Measurements from ENCODE around the gene TRA2B. TPM values are rescaled to one million over a fixed set of nuclear protein-coding genes. Genes with fewer than 3 reads are reported as not detected.
"Not testable (repeated sequence)": the region's sequence is repeated elsewhere in the genome, so short reads cannot be mapped to it uniquely, and the experiment has no call there.

The TRA2B gene
- total RNA-seq, 2 experiments from 2014 or later, result 228 to 344 TPM

DNA sequence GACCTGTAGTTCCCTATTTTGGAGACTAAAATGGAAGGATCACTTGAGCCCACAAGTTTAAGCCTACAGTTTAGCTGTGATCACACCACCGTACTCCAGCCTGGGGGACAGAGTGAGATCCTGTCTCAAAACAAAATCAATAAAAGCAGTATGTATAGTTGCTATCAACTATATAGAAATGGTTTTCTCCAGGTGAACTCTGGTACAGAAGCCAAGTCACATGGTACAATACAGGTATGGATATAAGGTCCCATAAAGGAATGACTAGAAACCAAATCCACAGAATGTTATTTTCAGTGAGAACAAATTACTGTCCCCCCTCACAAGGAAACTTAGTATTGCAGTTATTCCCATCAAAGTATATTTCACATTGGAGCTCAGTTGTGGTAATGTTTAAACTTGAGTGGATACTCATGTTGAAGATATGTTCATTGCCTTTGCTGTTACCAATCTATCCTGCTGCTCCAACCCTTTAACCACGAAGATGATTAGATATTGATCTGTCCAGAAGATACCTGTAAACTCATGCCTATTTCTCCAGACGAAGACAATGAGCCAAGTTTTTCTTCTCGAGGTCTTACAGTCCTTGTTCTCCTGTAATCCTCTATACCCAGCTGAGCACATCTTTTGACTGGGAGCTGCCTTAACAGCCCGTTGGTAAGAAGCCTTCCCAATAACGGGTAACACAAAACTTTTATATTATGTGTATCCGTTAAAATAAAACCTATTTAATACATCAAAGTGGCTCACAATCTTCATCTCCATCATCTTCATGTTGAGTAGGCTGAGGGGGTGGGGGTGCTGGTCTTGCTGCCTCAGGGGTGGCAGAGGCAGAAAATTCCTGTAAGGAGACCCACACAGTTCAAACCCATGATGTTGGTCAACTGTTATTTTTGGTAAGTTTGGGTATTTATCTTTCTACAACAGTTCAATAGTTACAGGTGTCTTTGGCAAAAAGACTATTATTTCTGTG, 24.6 kb downstream of the TRA2B start:
- ChIA-PET CTCF (interaction anchor here (0.7 to 1.3 kb wide), 5 partner anchors 9 to 1147 kb away, joined by 3 to 5 read pairs (median 4); no protein-coding TSS in a partner anchor), POLR2A (interaction anchor here (0.6 to 2.4 kb wide), 13 partner anchors 10 to 1429 kb away, joined by 3 to 10 read pairs (median 4); no protein-coding TSS in a partner anchor)
- Mint-ChIP-seq H3K27ac (peak overlapping the region; percentile 55), H3K4me3 (no peak overlapping the region), H3K27me3 (no peaks in the 10 kb centered on the region), H3K9me3 (ENCODE audit: low read depth) (no peaks in the 10 kb centered on the region), H3K4me1 (peaks cover 1% of the 10 kb centered on the region), H3K36me3 (ENCODE audit: low read depth) (peaks cover 41% of the 10 kb centered on the region)
- intact Hi-C loops (cut with DNase I, micrococcal nuclease), result loop anchor here (5.0 to 10.0 kb wide), 2 partner anchors 86 to 248 kb away; partner anchors contain the start of gene IGF2BP2 (in 1 of the 2)
- no peak for DNase-seq
- peak; percentile 27 for ATAC-seq

GRCh38 chr3:185912512-185912911, 25.3 kb downstream of the TRA2B start:
- ChIA-PET POLR2A (interaction anchor here (0.6 to 2.4 kb wide), 14 partner anchors 10 to 1429 kb away, joined by 3 to 10 read pairs (median 4); no protein-coding TSS in a partner anchor), CTCF (interaction anchor here (0.9 to 1.3 kb wide), 4 partner anchors 10 to 703 kb away, joined by 3 to 5 read pairs (median 4); no protein-coding TSS in a partner anchor)
- no peak for ATAC-seq
- peaks cover 1% of the 10 kb centered on the region for H3K4me1 Mint-ChIP-seq
- DNase-seq, result no peak
- no peak overlapping the region for H3K27ac Mint-ChIP-seq
- intact Hi-C loops (cut with DNase I, micrococcal nuclease), result loop anchor here (5.0 to 10.0 kb wide), 2 partner anchors 85 to 248 kb away; partner anchors contain the start of gene IGF2BP2 (in 1 of the 2)
- no peak overlapping the region for H3K4me3 Mint-ChIP-seq
- H3K9me3 Mint-ChIP-seq (ENCODE audit: low read depth), result no peaks in the 10 kb centered on the region
- peaks cover 34% of the 10 kb centered on the region for H3K36me3 Mint-ChIP-seq (ENCODE audit: low read depth)
- no peaks in the 10 kb centered on the region for H3K27me3 Mint-ChIP-seq

- DNase-seq; CTCF ChIA-PET; H3K4me1 Mint-ChIP-seq; ATAC-seq; H3K27ac Mint-ChIP-seq; H3K27me3 Mint-ChIP-seq; H3K9me3 Mint-ChIP-seq (ENCODE audit: low read depth); H3K4me3 Mint-ChIP-seq: not testable (repeated sequence)
- intact Hi-C loops (cut with DNase I, micrococcal nuclease), result loop anchor here (5.0 to 10.0 kb wide), 2 partner anchors 84 to 246 kb away; partner anchors contain the start of gene IGF2BP2 (in 1 of the 2)
- peaks cover 19% of the 10 kb centered on the region for H3K36me3 Mint-ChIP-seq (ENCODE audit: low read depth)
- POLR2A ChIA-PET, result interaction anchor here (0.6 to 0.7 kb wide), 3 partner anchors 80 to 706 kb away, joined by 3 to 4 read pairs (median 4); no protein-coding TSS in a partner anchor
Observed at GRCh38 chr3:185911076-185911448, 26.8 kb downstream of the TRA2B start.

GRCh38 chr3:185910322-185911075, 27.3 kb downstream of the TRA2B start:
- H3K36me3 Mint-ChIP-seq (ENCODE audit: low read depth), result peaks cover 16% of the 10 kb centered on the region
- H3K4me3 Mint-ChIP-seq; H3K4me1 Mint-ChIP-seq; H3K9me3 Mint-ChIP-seq (ENCODE audit: low read depth); H3K27ac Mint-ChIP-seq; H3K27me3 Mint-ChIP-seq; DNase-seq; CTCF ChIA-PET: not testable (repeated sequence)
- peak; percentile 8 for ATAC-seq
- POLR2A ChIA-PET, result interaction anchor here (0.6 to 0.7 kb wide), 2 partner anchors 80 to 707 kb away, joined by 3 to 4 read pairs; no protein-coding TSS in a partner anchor
- intact Hi-C loops (cut with DNase I, micrococcal nuclease), result loop anchor here (5.0 to 10.0 kb wide), 2 partner anchors 83 to 246 kb away; partner anchors contain the start of gene IGF2BP2 (in 1 of the 2)

DNA sequence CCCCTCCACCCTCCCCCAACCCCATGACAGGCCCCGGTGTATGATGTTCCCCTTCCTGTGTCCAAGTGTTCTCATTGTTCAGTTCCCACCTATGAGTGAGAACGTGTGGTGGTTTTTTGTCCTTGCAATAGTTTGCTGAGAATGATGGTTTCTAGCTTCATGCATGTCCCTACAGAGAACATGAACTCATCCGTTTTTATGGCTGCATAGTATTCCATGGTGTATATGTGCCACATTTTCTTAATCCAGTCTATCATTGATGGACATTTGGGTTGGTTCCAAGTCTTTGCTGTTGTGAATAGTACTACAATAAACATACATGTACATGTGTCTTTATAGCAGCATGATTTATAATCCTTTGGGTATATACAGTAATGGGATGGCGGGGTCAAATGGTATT, 27.9 kb downstream of the TRA2B start:
- CTCF ChIA-PET; H3K4me1 Mint-ChIP-seq; H3K27me3 Mint-ChIP-seq; H3K27ac Mint-ChIP-seq; H3K4me3 Mint-ChIP-seq; ATAC-seq; H3K9me3 Mint-ChIP-seq (ENCODE audit: low read depth); POLR2A ChIA-PET; DNase-seq: not testable (repeated sequence)
- peaks cover 11% of the 10 kb centered on the region for H3K36me3 Mint-ChIP-seq (ENCODE audit: low read depth)
- intact Hi-C loops (cut with DNase I, micrococcal nuclease), result loop anchor here (5.0 to 10.0 kb wide), 2 partner anchors 83 to 245 kb away; partner anchors contain the start of gene IGF2BP2 (in 1 of the 2)

GRCh38 chr3:185900228-185900627, 37.6 kb downstream of the TRA2B start:
- DNase-seq (peak; percentile 21), ATAC-seq (no peak)
- ChIA-PET POLR2A (no interaction called here), CTCF (interaction anchor here (1.8 kb wide), 1 partner anchor 43 kb away, joined by 4 read pairs; no protein-coding TSS in a partner anchor)
- Mint-ChIP-seq H3K27ac (no peak overlapping the region), H3K9me3 (ENCODE audit: low read depth) (peaks cover 7% of the 10 kb centered on the region), H3K36me3 (ENCODE audit: low read depth) (peaks cover 2% of the 10 kb centered on the region), H3K4me1 (no peaks in the 10 kb centered on the region), H3K27me3 (peaks cover 4% of the 10 kb centered on the region), H3K4me3 (no peak overlapping the region)
- intact Hi-C loops (cut with DNase I, micrococcal nuclease), result no loop called here

DNA sequence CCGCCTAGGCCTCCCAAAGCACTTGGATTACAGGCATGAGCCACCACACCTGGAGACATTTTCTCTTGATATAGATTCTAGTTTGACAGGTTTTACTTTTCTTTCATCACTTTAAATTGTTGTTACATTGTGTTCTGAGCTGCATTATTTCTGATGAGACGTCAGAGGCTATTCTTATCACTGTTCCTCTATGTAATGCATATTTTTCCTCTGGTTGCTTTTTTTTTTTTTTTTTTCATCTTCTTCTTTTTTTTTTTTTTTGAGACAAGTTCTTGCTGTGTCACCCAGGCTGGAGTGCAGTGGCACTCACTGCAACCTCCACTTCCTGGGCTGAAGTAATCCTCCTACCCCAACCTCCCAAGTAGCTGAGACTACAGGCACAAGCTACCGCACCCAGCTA, 41.2 kb downstream of the TRA2B start:
- CTCF ChIA-PET, result interaction anchor here (0.6 to 1.6 kb wide), 2 partner anchors 10 to 645 kb away, joined by 3 read pairs; no protein-coding TSS in a partner anchor
- Mint-ChIP-seq H3K9me3 (ENCODE audit: low read depth) (peaks cover 7% of the 10 kb centered on the region), H3K36me3 (ENCODE audit: low read depth) (peaks cover 2% of the 10 kb centered on the region), H3K4me1 (no peaks in the 10 kb centered on the region), H3K27ac (no peak overlapping the region), H3K4me3 (no peak overlapping the region), H3K27me3 (peaks cover 4% of the 10 kb centered on the region)
- POLR2A ChIA-PET, result no interaction called here
- ATAC-seq (no peak), DNase-seq (no peak)
- intact Hi-C loops (cut with DNase I, micrococcal nuclease), result no loop called here

DNA sequence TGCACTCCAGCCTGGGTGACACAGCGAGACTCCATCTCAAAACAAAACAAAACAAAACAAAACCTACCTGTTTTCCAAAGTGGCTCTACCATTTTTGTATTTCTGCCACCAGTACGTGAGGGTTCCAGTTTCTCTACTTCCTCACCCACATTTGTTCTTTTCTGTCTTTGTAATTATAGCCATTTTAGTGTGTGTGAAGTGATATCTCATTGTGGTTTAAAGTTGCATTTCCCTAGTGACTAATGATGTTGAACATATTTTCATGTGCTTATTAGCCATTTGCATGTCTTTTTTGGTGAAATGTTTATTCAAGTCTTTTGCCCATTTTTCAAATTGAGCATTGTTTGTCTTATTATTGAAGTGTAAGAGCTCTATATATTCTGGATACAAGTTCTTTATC, 50.7 kb downstream of the TRA2B start:
- POLR2A ChIA-PET, result no interaction called here
- intact Hi-C loops (cut with DNase I, micrococcal nuclease), result no loop called here
- Mint-ChIP-seq H3K4me3 (no peak overlapping the region), H3K4me1 (no peaks in the 10 kb centered on the region), H3K27ac (no peak overlapping the region), H3K9me3 (ENCODE audit: low read depth) (no peaks in the 10 kb centered on the region), H3K36me3 (ENCODE audit: low read depth) (no peaks in the 10 kb centered on the region), H3K27me3 (no peaks in the 10 kb centered on the region)
- CTCF ChIA-PET, result interaction anchor here (1.4 kb wide), 1 partner anchor 9 kb away, joined by 3 read pairs; no protein-coding TSS in a partner anchor
- DNase-seq (no peak), ATAC-seq (no peak)

GRCh38 chr3:185884641-185885040, 53.2 kb downstream of the TRA2B start:
- no peak for DNase-seq
- Mint-ChIP-seq H3K9me3 (ENCODE audit: low read depth) (no peaks in the 10 kb centered on the region), H3K27me3 (peaks cover 2% of the 10 kb centered on the region), H3K4me1 (no peaks in the 10 kb centered on the region), H3K27ac (no peak overlapping the region), H3K4me3 (no peak overlapping the region), H3K36me3 (ENCODE audit: low read depth) (no peaks in the 10 kb centered on the region)
- ChIA-PET CTCF (no interaction called here), POLR2A (no interaction called here)
- ATAC-seq, result no peak
- intact Hi-C loops (cut with DNase I, micrococcal nuclease), result no loop called here

- Mint-ChIP-seq H3K4me1 (no peaks in the 10 kb centered on the region), H3K27ac (no peak overlapping the region), H3K4me3 (no peak overlapping the region), H3K36me3 (ENCODE audit: low read depth) (no peaks in the 10 kb centered on the region), H3K27me3 (peaks cover 2% of the 10 kb centered on the region), H3K9me3 (ENCODE audit: low read depth) (no peaks in the 10 kb centered on the region)
- CTCF ChIA-PET, result no interaction called here
- no peak for DNase-seq
- ATAC-seq, result no peak
- POLR2A ChIA-PET, result no interaction called here
- intact Hi-C loops (cut with DNase I, micrococcal nuclease), result no loop called here
Observed at GRCh38 chr3:185881926-185882325, 55.9 kb downstream of the TRA2B start.

GRCh38 chr3:185880600-185880999, 57.2 kb downstream of the TRA2B start:
- Mint-ChIP-seq H3K27ac (no peak overlapping the region), H3K4me1 (no peaks in the 10 kb centered on the region), H3K27me3 (peaks cover 2% of the 10 kb centered on the region), H3K4me3 (no peak overlapping the region), H3K9me3 (ENCODE audit: low read depth) (no peaks in the 10 kb centered on the region), H3K36me3 (ENCODE audit: low read depth) (no peaks in the 10 kb centered on the region)
- ChIA-PET POLR2A (no interaction called here), CTCF (no interaction called here)
- no peak for DNase-seq
- no peak for ATAC-seq
- intact Hi-C loops (cut with DNase I, micrococcal nuclease), result no loop called here

Measured in activated CD4-positive, alpha-beta T cell treated with anti-CD3 and anti-CD28 coated beads for 36 hours (primary cell).